Measurements from ENCODE around the gene LSR. TPM values are rescaled to one million over a fixed set of nuclear protein-coding genes. Genes with fewer than 3 reads are reported as not detected.

LSR gene
- total RNA-seq, 4 donors from 2014 or later = 2.5 to 11.4 (median 5.2) TPM

DNA sequence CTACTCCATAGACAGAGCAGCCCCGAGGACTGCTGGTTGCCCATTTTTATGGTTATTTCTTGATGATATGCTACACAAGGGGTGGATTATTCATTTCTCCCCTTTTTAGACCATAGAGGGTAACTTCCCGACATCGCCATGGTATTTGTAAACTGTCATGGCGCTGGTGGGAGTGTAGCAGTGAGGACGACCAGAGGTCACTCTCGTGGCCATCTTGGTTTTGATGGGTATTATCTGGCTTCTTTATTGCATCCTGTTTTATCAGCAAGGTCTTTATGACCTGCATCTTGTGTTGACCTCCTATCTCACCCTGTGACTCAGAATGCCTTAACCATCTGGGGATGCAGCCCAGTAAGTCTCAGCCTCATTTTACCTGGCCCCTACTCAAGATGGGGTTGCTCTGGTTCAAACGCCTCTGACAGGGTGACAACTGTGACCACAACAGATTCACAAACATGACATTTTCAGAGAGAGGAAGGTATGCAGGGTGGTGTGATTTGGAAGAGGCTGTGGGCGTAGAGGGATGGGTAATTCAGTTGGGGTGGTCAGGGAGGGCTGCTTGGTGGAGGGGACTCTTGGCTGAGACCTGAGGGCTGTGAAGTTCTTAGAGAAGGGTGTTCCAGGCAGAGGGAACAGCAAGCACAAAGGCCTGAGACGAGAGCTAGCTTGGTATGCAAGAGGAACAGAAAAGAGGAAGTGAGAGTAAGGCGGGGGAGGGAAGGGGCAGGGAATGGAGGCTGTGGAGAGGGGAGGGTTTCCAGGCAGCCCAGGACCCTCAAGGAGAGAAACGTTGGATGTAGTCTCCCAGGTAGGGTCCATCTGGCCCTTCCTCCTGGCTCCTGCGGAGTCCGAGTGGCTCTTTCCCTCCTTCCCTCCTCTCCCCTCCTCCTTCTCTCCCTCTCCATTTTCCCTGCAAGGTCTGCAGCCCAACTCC is 43.7 kb upstream of the LSR start:
- in situ Hi-C loops (cut with MboI; ENCODE audit: low sequenced_read_pairs in 4 of 4) = no loop called here

GRCh38 chr19:35205733-35206323 is 43.0 kb upstream of the LSR start:
- H3K36me3 ChIP-seq = no peaks in the 10 kb centered on the region
- in situ Hi-C loops (cut with MboI; ENCODE audit: low sequenced_read_pairs in 4 of 4) (no loop called here), intact Hi-C loops (cut with DNase I; ENCODE audit: low total_unique reads) (no loop called here)
- no peak for ATAC-seq
- no peaks in the 10 kb centered on the region for H3K27me3 ChIP-seq
- no peaks in the 10 kb centered on the region for H3K9me3 ChIP-seq
- H3K4me3 ChIP-seq = no peak overlapping the region
- TF ChIP-seq, protein P1, sequence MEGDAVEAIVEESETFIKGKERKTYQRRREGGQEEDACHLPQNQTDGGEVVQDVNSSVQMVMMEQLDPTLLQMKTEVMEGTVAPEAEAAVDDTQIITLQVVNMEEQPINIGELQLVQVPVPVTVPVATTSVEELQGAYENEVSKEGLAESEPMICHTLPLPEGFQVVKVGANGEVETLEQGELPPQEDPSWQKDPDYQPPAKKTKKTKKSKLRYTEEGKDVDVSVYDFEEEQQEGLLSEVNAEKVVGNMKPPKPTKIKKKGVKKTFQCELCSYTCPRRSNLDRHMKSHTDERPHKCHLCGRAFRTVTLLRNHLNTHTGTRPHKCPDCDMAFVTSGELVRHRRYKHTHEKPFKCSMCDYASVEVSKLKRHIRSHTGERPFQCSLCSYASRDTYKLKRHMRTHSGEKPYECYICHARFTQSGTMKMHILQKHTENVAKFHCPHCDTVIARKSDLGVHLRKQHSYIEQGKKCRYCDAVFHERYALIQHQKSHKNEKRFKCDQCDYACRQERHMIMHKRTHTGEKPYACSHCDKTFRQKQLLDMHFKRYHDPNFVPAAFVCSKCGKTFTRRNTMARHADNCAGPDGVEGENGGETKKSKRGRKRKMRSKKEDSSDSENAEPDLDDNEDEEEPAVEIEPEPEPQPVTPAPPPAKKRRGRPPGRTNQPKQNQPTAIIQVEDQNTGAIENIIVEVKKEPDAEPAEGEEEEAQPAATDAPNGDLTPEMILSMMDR (IDR thresholded peaks at IDR 0.05 in 4 of 5, conservative IDR thresholded peaks at IDR 0.05 in 1 of 5) = no peak
- TF ChIP-seq POLR2A (IDR thresholded peaks at IDR 0.05) = no peak
- no peak overlapping the region for H3K27ac ChIP-seq
- H3K4me1 ChIP-seq = no peaks in the 10 kb centered on the region
- DNase-seq = no peak

More for the DNA sequence above, 43.7 kb upstream of the LSR start:
- Histone ChIP-seq H3K4me3 (no peak overlapping the region), H3K36me3 (no peaks in the 10 kb centered on the region), H3K9me3 (no peaks in the 10 kb centered on the region), H3K27me3 (no peaks in the 10 kb centered on the region), H3K4me1 (no peaks in the 10 kb centered on the region), H3K27ac (no peak overlapping the region)
- TF ChIP-seq POLR2A (IDR thresholded peaks at IDR 0.05) = no peak
- TF ChIP-seq, protein P1 (IDR thresholded peaks at IDR 0.05 in 4 of 5, conservative IDR thresholded peaks at IDR 0.05 in 1 of 5) = no peak
- no peak for DNase-seq
- ATAC-seq = no peak
- intact Hi-C loops (cut with DNase I; ENCODE audit: low total_unique reads) = loop anchor here (5.0 kb wide), 1 partner anchor 48 kb away; no protein-coding TSS in a partner anchor

- in situ Hi-C loops (cut with MboI; ENCODE audit: low sequenced_read_pairs in 4 of 4) (no loop called here), intact Hi-C loops (cut with DNase I; ENCODE audit: low total_unique reads) (no loop called here)
- Histone ChIP-seq H3K36me3 (no peaks in the 10 kb centered on the region), H3K27ac (no peak overlapping the region), H3K4me3 (no peak overlapping the region), H3K9me3 (no peaks in the 10 kb centered on the region), H3K4me1 (no peaks in the 10 kb centered on the region), H3K27me3 (no peaks in the 10 kb centered on the region)
- TF ChIP-seq, protein P1 (IDR thresholded peaks at IDR 0.05 in 4 of 5, conservative IDR thresholded peaks at IDR 0.05 in 1 of 5) = no peak
- no peak for TF ChIP-seq POLR2A (IDR thresholded peaks at IDR 0.05)
- DNase-seq (no peak), ATAC-seq (no peak)
Measured at GRCh38 chr19:35206379-35206778, 42.4 kb upstream of the LSR start.

- TF ChIP-seq POLR2A (IDR thresholded peaks at IDR 0.05) = no peak
- TF ChIP-seq, protein P1 (IDR thresholded peaks at IDR 0.05 in 4 of 5, conservative IDR thresholded peaks at IDR 0.05 in 1 of 5) = no peak
- no peak for ATAC-seq
- Histone ChIP-seq H3K4me1 (no peaks in the 10 kb centered on the region), H3K27ac (no peak overlapping the region), H3K4me3 (no peak overlapping the region), H3K9me3 (no peaks in the 10 kb centered on the region), H3K27me3 (no peaks in the 10 kb centered on the region), H3K36me3 (no peaks in the 10 kb centered on the region)
- DNase-seq = no peak
- intact Hi-C loops (cut with DNase I; ENCODE audit: low total_unique reads) = no loop called here
- in situ Hi-C loops (cut with MboI; ENCODE audit: low sequenced_read_pairs in 4 of 4) = no loop called here
Measured at GRCh38 chr19:35206855-35207254, 41.9 kb upstream of the LSR start.
